Body of pancreas (tissue), 4 donors: Measurements from ENCODE around the gene SLC24A2. TPM values are rescaled to one million over a fixed set of nuclear protein-coding genes. Genes with fewer than 3 reads are reported as not detected.

Source experiments
- ATAC-seq: fragments of 150-250 bp; one replicate; pipeline ENCODE4 v1.9.1; 2016
- DNase-seq, 4 donors: peaks; one replicate each; pipeline ENCODE4 v3.0.0-alpha.2; 2019
- H3K27ac ChIP-seq, 4 donors: fragments of 200-600 bp; sonication (generic); 1 replicate in 3 of 4; 2 replicates in 1 of 4; pipeline versions ENCODE4 v1.5.1 to v1.6.1; 2016 to 2019; ENCODE audit warnings: mild to moderate bottlenecking in 1 of 4, mixed read lengths in 1 of 4, moderate library complexity in 1 of 4
- H3K27me3 ChIP-seq, 2 donors: fragments of 200-600 bp; sonication (generic); one replicate each; pipeline ENCODE4 v1.6.0; 2016; ENCODE audit warnings: mild to moderate bottlenecking in 1 of 2
- H3K36me3 ChIP-seq, 2 donors: fragments of 200-600 bp; sonication (generic); replicated peaks in 1 of 2; 2 replicates each; pipeline ENCODE4 v1.5.1; 2016; ENCODE audit warnings: low read depth in 2 of 2; ENCODE audit not compliant: insufficient read depth in 1 of 2
- H3K4me1 ChIP-seq: fragments of 200-600 bp; sonication (generic); one replicate; pipeline ENCODE4 v1.6.0; 2016
- H3K4me3 ChIP-seq, 2 donors: fragments of 200-600 bp; sonication (generic); 1 replicate in 1 of 2; 2 replicates in 1 of 2; pipeline ENCODE4 v1.5.1; 2016 to 2019
- H3K9me3 ChIP-seq, 3 donors: fragments of 200-600 bp; sonication (generic); 1 replicate in 2 of 3; 2 replicates in 1 of 3; pipeline ENCODE4 v1.5.1; 2016
- POLR2A ChIP-seq, 3 donors: fragments of 450-650 bp; IDR thresholded peaks; one replicate each; pipeline ENCODE4 v1.6.1; 2016; ENCODE audit warnings: antibody characterized with exemption in 3 of 3, mild to moderate bottlenecking in 2 of 3
- WGBS, 2 donors: methylation state at CpG; one replicate each; pipeline ENCODE4 v1.1.5; 2017; 5-methylcytosine and 5-hydroxymethylcytosine counted together
- intact Hi-C: fragments of 100-400 bp; cut with DNase I; formaldehyde crosslinking; loops from one replicate; pipeline ENCODE4 v1.15.1; 2023
- total RNA-seq, 2 donors: library from RNA; depleted of rRNA; stranded (reverse); fragments of >200 nt; gene quantifications; one replicate each; pipeline ENCODE4 v1.1.0, GENCODE V29; 2016
- TF ChIP-seq, protein P1 (sequence below), 7 experiments: fragments of 450-650 bp in 4 of 7; fragments of 200-600 bp in 3 of 7; sonication (generic) in 3 of 7; IDR thresholded peaks; one replicate each; pipeline ENCODE4 v1.5.1; 2016 to 2019; ENCODE audit warnings: antibody characterized with exemption in 7 of 7

The SLC24A2 gene
- total RNA-seq, 2 donors from 2014 or later = 0.26 TPM; not detected in 1

GRCh38 chr9:19785230-19785629 is 3.6 kb downstream of the SLC24A2 start:
- no peak for TF ChIP-seq POLR2A (IDR thresholded peaks at IDR 0.05)
- TF ChIP-seq, protein P1, sequence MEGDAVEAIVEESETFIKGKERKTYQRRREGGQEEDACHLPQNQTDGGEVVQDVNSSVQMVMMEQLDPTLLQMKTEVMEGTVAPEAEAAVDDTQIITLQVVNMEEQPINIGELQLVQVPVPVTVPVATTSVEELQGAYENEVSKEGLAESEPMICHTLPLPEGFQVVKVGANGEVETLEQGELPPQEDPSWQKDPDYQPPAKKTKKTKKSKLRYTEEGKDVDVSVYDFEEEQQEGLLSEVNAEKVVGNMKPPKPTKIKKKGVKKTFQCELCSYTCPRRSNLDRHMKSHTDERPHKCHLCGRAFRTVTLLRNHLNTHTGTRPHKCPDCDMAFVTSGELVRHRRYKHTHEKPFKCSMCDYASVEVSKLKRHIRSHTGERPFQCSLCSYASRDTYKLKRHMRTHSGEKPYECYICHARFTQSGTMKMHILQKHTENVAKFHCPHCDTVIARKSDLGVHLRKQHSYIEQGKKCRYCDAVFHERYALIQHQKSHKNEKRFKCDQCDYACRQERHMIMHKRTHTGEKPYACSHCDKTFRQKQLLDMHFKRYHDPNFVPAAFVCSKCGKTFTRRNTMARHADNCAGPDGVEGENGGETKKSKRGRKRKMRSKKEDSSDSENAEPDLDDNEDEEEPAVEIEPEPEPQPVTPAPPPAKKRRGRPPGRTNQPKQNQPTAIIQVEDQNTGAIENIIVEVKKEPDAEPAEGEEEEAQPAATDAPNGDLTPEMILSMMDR (IDR thresholded peaks at IDR 0.05) = no peak
- Histone ChIP-seq H3K4me3 (no peak overlapping the region), H3K4me1 (peaks cover 8% of the 10 kb centered on the region), H3K36me3 (no peaks in the 10 kb centered on the region), H3K9me3 (no peaks in the 10 kb centered on the region), H3K27me3 (no peaks in the 10 kb centered on the region), H3K27ac (no peak overlapping the region)
- intact Hi-C loops = no loop called here
- WGBS, 2 donors = 55 to 63% methylated on average over 1 of the region's 1 CpG
- DNase-seq (no peak), ATAC-seq (no peak)

DNA sequence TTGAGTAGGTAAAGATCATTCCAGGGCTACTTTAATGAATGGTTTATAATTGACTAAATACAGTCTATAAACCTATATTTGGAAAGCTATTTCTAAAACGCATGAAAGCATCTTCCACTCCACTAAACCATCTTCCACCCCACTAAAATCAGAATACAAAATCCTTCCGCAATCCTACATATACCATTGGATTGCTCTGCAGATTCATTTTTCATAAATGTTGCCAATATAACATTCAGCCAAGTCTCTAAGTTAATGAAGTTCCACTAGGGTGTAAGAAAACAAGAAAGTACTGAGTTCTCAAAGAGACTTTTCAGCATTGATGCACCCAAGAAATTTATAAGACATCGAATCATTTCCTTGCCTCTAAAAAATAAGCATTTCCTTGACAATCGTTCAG is 4.7 kb downstream of the SLC24A2 start:
- 61 to 70% methylated on average over 4 of the region's 4 CpGs for WGBS, 2 donors
- Histone ChIP-seq H3K4me3 (no peak overlapping the region), H3K4me1 (peaks cover 7% of the 10 kb centered on the region), H3K27me3 (no peaks in the 10 kb centered on the region), H3K36me3 (no peaks in the 10 kb centered on the region), H3K9me3 (no peaks in the 10 kb centered on the region), H3K27ac (no peak overlapping the region)
- intact Hi-C loops = no loop called here
- TF ChIP-seq, protein P1 (IDR thresholded peaks at IDR 0.05) = no peak
- TF ChIP-seq POLR2A (IDR thresholded peaks at IDR 0.05) = no peak
- DNase-seq (no peak), ATAC-seq (no peak)

DNA sequence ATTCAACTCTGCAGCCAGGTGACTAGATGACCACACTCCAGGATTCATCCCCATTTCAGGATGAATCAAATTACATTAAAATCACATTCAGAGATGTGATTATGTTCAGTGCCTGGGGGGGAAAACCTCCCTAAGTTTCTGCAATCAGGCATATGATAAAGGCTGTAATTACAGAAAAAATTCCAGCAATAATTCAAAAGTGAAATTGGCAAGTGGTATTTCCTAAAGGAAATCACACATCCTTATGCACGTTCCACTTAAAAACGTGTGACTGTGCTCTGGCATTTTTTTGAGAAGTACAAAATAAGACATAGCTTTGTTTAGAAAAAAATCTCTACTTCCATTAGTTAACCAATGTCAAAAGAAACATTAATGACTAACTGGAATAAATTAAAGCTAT is 5.3 kb downstream of the SLC24A2 start:
- H3K9me3 ChIP-seq = no peaks in the 10 kb centered on the region
- H3K27ac ChIP-seq = no peak overlapping the region
- no peak overlapping the region for H3K4me3 ChIP-seq
- H3K27me3 ChIP-seq = no peaks in the 10 kb centered on the region
- WGBS, 2 donors = 23 to 41% methylated on average over 2 of the region's 2 CpGs
- TF ChIP-seq, protein P1 (IDR thresholded peaks at IDR 0.05) = no peak
- no peak for TF ChIP-seq POLR2A (IDR thresholded peaks at IDR 0.05)
- ATAC-seq (no peak), DNase-seq (no peak)
- H3K4me1 ChIP-seq = peaks cover under 1% of the 10 kb centered on the region
- H3K36me3 ChIP-seq = no peaks in the 10 kb centered on the region
- intact Hi-C loops = no loop called here

GRCh38 chr9:19782005-19782404 is 6.8 kb downstream of the SLC24A2 start:
- no peaks in the 10 kb centered on the region for H3K4me1 ChIP-seq
- intact Hi-C loops = no loop called here
- H3K9me3 ChIP-seq = no peaks in the 10 kb centered on the region
- H3K4me3 ChIP-seq = no peak overlapping the region
- no peak overlapping the region for H3K27ac ChIP-seq
- ATAC-seq = no peak
- WGBS, 2 donors = 3 to 5% methylated on average over 3 of the region's 3 CpGs
- TF ChIP-seq, protein P1 (IDR thresholded peaks at IDR 0.05) = no peak
- no peak for TF ChIP-seq POLR2A (IDR thresholded peaks at IDR 0.05)
- no peak for DNase-seq
- no peaks in the 10 kb centered on the region for H3K36me3 ChIP-seq
- H3K27me3 ChIP-seq = no peaks in the 10 kb centered on the region

GRCh38 chr9:19781240-19781639 is 7.6 kb downstream of the SLC24A2 start:
- no peak for ATAC-seq
- no peaks in the 10 kb centered on the region for H3K4me1 ChIP-seq
- no peak overlapping the region for H3K4me3 ChIP-seq
- no peak for TF ChIP-seq POLR2A (IDR thresholded peaks at IDR 0.05)
- TF ChIP-seq, protein P1 (IDR thresholded peaks at IDR 0.05) = no peak
- 54 to 66% methylated on average over 2 of the region's 2 CpGs for WGBS, 2 donors
- no peaks in the 10 kb centered on the region for H3K27me3 ChIP-seq
- no peak overlapping the region for H3K27ac ChIP-seq
- H3K36me3 ChIP-seq = no peaks in the 10 kb centered on the region
- no peaks in the 10 kb centered on the region for H3K9me3 ChIP-seq
- intact Hi-C loops = no loop called here
- DNase-seq = no peak
